Stimulated activated CD8-positive, alpha-beta memory T cell treated with anti-CD3 and anti-CD28 coated beads, Interleukin-4, amount 100 ng/mL, for 24 hours (primary cell): ENCODE data around the gene RBFOX1.

ENCODE experiments used
- DNase-seq: peaks from one replicate; pipeline ENCODE4 v3.0.0-alpha.2; 2020; ENCODE audit warnings: low read depth

Gene RBFOX1

GRCh38 chr16:7334801-7335560 lies 2.3 kb downstream of the RBFOX1 start:
- DNase-seq = no peak

GRCh38 chr16:7335991-7336634 lies 3.5 kb downstream of the RBFOX1 start:
- DNase-seq = no peak

GRCh38 chr16:7336742-7337141 lies 4.1 kb downstream of the RBFOX1 start:
- no peak for DNase-seq

GRCh38 chr16:7338826-7339225 lies 6.2 kb downstream of the RBFOX1 start:
- DNase-seq = no peak

- no peak for DNase-seq
These were observed 7.1 kb downstream of the RBFOX1 start for GRCh38 chr16:7339700-7340099.

- DNase-seq = no peak
These were observed 8.3 kb downstream of the RBFOX1 start for GRCh38 chr16:7340938-7341337.

GRCh38 chr16:7342598-7342997 lies 10.0 kb downstream of the RBFOX1 start:
- DNase-seq = no peak

- no peak for DNase-seq
These were observed 10.6 kb downstream of the RBFOX1 start for GRCh38 chr16:7343243-7343642.

GRCh38 chr16:7344830-7345780 lies 12.5 kb downstream of the RBFOX1 start:
- DNase-seq = no peak

- DNase-seq = no peak
These were observed 18.2 kb downstream of the RBFOX1 start for GRCh38 chr16:7350806-7351205.

GRCh38 chr16:7351610-7352510 lies 19.2 kb downstream of the RBFOX1 start:
- no peak for DNase-seq

GRCh38 chr16:7355758-7356157 lies 23.1 kb downstream of the RBFOX1 start:
- no peak for DNase-seq

GRCh38 chr16:7361416-7362129 lies 28.9 kb downstream of the RBFOX1 start:
- no peak for DNase-seq

GRCh38 chr16:7362231-7362630 lies 29.6 kb downstream of the RBFOX1 start:
- DNase-seq = no peak

- DNase-seq = no peak
These were observed 31.1 kb downstream of the RBFOX1 start for GRCh38 chr16:7363422-7364417.

- no peak for DNase-seq
These were observed 33.4 kb downstream of the RBFOX1 start for GRCh38 chr16:7366041-7366440.

- DNase-seq = no peak
These were observed 34.6 kb downstream of the RBFOX1 start for GRCh38 chr16:7366993-7367880.

- no peak for DNase-seq
These were observed 36.6 kb downstream of the RBFOX1 start for GRCh38 chr16:7369204-7369603.

- DNase-seq = no peak
These were observed 39.5 kb downstream of the RBFOX1 start for GRCh38 chr16:7372095-7372494.
